Ecto neural progenitor cell (in vitro differentiated cells): Measurements from ENCODE around the gene IRX4.
A peak's percentile ranks its signal among the peaks of the same experiment; 100 is the strongest.
"Not testable (repeated sequence)": the region's sequence is repeated elsewhere in the genome, so short reads cannot be mapped to it uniquely, and the experiment has no call there.

Source experiments
- DNase-seq: peaks from one replicate; pipeline ENCODE4 v3.0.0-alpha.2; 2018; ENCODE audit warnings: low spot score

IRX4 gene

GRCh38 chr5:1877103-1878049, 5.3 kb downstream of the IRX4 start:
- DNase-seq, result no peak

GRCh38 chr5:1876660-1877064, 6.1 kb downstream of the IRX4 start:
- DNase-seq, result peak; percentile 64

- peak; percentile 72 for DNase-seq
These were observed 6.7 kb downstream of the IRX4 start for GRCh38 chr5:1875843-1876659.

GRCh38 chr5:1875281-1875842, 7.4 kb downstream of the IRX4 start:
- no peak for DNase-seq

DNA sequence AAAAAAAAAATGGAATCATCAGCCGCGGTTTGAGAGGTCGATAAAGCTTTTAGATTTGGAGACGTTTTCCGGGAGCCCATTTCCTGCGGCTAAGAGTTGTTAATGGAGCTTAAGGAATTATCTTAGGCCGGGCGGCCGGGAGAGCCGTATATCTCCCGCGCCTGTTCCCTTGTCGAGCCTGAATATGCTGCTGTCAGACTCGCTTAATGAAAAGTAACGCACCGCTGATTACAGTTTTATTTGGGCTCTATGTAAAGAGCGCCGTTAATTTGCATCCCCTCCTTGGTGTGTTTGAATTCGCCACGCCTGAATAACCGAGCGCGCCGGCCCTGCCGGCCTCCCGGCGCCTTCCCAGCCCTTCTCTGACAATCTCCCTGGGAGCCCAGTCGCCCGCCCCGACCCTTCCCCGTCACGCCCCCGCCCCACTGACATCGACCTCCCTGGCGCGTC, 7.9 kb downstream of the IRX4 start:
- no peak for DNase-seq

DNA sequence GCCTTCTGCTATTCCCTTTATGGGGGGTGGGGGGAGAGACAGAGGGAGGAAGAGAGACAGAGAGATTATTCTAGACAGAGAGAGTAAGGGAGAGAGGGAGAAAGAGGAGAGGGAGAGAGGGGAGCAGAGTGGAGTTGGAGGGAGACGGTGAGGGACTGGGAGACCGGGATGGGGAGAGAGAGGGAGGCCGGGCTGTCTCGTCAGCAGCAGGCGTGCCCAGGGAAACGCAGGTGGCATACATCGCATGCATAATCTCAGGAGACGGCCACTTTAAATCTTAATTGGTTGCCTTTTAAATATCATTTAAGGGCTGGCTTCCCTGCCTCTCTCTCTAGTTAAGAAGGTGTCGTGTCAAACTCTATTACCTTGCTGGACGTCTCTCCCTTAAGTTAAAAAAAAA, 8.4 kb downstream of the IRX4 start:
- DNase-seq, result no peak

- DNase-seq, result no peak
These were observed 9.3 kb downstream of the IRX4 start for GRCh38 chr5:1873243-1873959.

DNA sequence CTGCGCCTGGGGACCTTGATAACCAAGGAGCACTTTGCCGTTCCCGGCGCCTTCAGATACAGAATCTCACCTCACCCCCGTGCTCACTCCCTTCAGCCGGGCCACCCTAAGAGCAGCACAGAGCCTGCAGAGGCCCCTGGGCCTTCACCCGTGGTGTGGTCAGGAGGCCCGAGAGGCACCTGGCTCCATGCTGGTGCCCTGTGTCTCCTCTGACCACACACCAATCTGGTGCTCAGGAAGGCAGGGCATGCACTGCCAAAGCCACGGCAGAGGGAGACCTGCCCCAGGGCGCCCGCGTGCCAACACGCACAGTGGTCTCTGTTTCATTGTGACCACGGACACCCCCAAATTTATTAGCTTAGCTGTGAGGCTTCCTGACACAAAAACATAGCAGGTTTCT, 11.3 kb downstream of the IRX4 start:
- DNase-seq, result no peak

DNA sequence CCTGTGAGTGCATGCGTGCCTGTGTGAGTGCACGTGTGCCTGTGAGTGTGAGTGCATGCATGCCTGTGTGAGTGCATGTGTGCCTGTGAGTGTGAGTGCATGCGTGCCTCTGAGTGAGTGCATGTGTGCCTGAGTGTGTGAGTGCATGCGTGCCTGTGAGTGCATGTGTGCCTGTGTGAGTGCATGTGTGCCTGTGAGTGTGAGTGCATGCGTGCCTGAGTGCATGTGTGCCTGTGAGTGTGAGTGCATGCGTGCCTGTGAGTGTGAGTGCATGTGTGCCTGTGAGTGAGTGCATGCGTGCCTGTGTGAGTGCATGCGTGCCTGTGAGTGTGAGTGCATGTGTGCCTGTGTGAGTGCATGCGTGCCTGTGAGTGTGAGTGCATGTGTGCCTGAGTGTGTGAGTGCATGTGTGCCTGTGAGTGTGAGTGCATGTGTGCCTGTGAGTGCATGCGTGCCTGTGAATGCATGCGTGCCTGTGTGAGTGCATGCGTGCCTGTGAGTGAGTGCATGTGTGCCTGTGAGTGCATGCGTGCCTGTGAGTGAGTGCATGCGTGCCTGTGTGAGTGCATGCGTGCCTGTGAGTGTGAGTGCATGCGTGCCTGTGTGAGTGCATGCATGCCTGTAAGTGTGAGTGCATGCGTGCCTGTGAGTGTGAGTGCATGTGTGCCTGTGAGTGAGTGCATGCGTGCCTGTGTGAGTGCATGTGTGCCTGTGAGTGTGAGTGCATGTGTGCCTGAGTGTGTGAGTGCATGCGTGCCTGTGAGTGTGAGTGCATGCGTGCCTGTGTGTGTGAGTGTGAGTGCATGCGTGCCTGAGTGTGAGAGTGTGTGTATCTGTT, 12.1 kb downstream of the IRX4 start:
- not testable (repeated sequence) for DNase-seq

DNA sequence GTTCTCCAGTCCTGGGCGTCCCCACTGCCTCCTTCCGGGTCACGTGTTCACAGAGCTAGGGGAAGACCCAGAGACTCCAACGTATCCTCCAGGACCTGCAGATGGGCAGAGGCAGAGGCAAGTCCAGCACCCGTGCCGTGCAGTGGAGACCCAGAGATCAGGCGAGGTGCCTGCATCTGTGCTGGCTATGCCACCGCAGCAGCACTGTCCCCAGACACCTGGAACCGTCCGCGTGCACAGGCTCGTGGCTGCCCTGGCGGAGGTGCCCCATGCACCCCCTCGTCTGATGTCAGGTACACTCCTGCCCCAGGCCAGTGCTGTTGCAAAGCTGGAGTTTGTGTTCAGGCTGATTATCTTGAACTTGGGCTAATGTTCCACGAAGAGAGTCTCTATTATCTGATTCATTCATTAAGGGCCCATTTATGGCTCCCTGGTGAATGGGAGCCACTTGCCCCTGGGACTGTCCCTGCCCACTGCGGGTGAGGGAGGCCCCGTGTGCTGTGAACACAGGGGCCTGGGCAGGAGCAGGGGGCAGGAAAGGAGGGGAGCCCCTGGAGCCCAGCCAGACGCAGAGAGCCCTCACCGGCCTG, 13.7 kb downstream of the IRX4 start:
- DNase-seq, result no peak

DNA sequence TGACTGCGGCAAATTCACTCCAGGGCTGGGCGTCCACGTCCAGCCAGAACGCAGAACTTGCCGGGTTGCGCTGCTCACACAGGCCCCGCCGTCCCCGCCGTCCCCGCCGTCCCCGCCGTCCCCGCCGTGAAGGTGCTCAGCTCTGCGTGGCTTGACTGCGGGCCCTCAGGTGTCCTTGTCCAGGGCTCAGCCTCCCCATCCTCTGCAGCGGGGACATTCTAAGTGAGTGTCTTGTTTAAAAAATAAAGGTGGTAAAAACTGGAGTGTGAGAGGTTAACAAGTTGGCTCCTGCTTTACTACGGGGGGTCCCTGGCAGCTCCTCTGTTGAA, 14.9 kb downstream of the IRX4 start:
- DNase-seq, result no peak

DNA sequence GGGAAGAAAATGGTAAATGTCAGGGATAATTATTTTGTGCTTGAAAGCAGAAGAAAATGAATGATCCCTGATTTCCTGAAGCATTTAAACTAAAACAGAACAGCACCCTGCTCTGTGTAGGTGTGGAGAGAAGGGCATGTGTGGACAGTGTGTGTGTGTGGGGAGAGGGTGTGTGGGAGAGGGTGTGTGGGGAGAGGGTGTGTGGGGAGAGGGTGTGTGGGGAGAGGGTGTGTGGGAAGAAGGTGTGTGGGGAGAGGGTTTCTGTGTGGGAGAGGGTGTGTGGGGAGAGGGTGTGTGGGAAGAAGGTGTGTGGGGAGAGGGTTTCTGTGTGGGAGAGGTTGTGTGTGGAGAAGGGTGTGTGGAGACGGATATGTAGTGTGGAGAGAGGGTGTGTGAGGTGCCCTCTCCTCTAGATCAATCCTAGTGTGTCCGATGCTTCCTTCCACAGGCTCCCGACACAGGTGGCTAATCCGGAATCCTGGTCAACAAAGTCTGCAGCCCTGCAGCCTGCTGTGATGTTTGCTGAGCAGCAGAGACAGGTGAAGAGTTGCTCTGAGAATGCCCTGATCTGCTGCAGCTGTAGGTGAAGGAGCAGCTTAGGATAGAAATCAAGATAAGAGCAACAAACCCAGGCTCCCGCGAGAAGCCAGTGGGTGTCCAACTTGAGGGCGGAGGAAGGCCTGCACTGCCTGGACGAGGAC, 15.5 kb downstream of the IRX4 start:
- DNase-seq, result no peak

GRCh38 chr5:1865948-1866347, 16.8 kb downstream of the IRX4 start:
- DNase-seq, result no peak

DNA sequence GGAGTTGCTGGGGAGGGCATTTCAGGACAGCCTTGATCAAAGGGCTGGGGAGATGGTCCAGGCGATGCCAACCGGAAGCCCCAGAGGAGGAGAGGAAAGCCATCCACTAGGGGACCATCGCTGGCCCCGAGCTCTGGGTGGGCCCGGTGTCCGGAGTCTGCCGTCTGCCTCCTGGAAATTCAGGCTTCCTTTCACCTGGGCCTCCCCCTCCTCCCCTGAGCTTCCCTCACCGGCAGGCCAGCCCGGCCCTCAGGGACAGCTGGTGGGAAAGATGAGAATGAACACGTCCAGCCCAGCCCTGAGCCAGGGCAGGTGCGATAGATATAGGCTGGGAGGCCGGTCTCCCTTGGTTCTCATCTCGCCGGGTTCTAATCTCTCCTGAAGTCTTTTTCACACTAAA, 17.2 kb downstream of the IRX4 start:
- no peak for DNase-seq

GRCh38 chr5:1864896-1865440, 17.8 kb downstream of the IRX4 start:
- no peak for DNase-seq

DNA sequence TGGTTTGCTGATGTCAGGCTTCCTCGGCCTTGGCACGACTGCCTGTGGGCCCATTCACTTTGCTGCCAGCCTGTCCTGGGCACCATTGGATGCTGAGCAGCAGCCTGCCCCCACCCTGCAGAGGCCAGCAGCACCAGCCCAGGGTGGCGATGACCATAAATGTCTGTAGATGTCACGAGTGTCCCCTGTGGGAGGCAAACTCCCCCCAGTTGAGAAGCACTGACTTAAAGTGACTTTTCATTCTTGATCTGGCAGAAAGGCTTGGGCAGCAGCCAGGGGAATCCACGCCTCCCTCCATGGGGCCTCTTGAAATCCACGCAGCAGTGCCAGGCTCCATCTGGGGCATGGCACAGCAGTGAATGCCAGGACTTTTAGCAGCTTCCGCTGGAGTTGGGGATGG, 21.8 kb downstream of the IRX4 start:
- DNase-seq, result no peak

DNA sequence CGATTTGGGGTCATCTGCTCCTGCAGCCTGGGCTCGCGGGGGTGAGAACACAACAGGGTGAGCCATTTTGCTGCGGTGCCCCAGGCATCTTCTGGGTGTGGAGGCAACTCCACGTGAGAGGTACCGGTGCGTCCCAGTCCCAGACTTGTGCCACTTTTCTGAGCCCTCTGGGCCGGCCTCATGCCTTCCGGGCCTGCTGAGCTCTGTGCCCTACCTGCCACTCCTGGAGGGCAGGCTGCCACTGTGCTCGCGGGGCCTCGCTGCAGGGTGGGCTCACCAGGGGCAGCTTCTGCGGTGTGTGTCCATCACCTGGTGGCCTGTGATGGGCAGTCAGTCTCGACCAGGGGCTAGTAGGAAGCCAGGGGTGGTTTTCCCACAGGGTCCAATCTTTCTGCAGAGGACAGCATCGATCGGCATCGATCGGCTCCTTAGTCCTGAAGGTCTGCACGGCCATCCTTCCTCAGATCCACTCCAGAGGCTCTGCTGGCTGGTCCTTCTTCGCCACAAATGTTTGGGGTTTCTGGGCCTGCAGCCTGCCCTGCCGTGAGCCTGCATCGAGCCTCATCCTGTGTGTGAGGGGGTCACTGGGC, 22.6 kb downstream of the IRX4 start:
- no peak for DNase-seq

DNA sequence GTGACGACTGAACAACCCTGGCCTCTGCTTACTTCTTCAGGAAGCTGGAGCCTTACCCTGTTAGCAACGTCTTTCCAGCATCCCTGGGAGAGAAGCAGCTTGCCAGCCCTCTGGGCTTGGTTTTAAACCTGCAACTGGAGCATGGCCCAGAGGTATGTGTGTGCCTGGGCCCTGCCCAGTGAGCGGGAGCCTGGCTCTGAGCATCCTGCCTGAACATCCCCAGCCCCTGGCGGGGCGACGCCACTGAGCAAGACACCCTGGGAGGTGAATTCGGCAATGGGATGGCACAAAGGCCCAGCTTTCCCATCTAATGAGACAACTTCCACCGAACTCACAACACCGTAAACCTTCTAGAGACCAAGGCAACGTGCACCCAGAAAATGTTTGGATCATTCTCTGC, 23.6 kb downstream of the IRX4 start:
- DNase-seq, result no peak

- DNase-seq, result no peak
These were observed 24.3 kb downstream of the IRX4 start for GRCh38 chr5:1858436-1858835.

DNA sequence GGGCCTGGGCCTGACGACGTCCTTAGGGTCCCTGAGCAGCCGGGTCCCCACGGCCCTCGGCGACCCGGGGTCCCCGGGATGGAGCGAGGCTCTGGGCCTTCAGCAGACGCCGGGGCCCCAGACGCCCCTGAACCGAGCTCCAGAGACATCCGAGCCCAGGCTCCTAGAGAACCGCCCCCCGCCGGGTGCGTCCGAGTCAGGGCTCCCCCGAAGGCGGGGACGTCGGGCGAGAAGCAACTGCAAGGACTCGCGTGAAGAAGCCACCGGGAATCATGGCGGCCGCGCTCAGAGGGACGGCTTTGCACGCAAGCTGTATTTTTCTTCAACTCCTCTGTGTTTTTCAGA, 25.5 kb downstream of the IRX4 start:
- DNase-seq, result no peak
